ENCODE data around the gene MAP4K1. TPM values are rescaled to one million over a fixed set of nuclear protein-coding genes. Genes with fewer than 3 reads are reported as not detected.
"Not testable (repeated sequence)": the region's sequence is repeated elsewhere in the genome, so short reads cannot be mapped to it uniquely, and the experiment has no call there.

MAP4K1 gene
- total RNA-seq, 4 donors from 2014 or later: 0.68 to 2.8 (median 1.8) TPM

- DNase-seq (ENCODE audit: low spot score in 2 of 2): no peak
- peaks cover 7% of the 10 kb centered on the region for H3K27me3 ChIP-seq
- 50% methylated on average over 7 of the region's 7 CpGs for WGBS
- H3K9me3 ChIP-seq: no peaks in the 10 kb centered on the region
- H3K27ac ChIP-seq: no peak overlapping the region
- no peak for TF ChIP-seq POLR2AphosphoS5 (IDR thresholded peaks at IDR 0.05)
- no peak for TF ChIP-seq POLR2A (IDR thresholded peaks at IDR 0.05)
- H3K4me3 ChIP-seq: no peak overlapping the region
- H3K4me1 ChIP-seq: peaks cover 9% of the 10 kb centered on the region
- H3K36me3 ChIP-seq: no peaks in the 10 kb centered on the region
These were observed 61.1 kb downstream of the MAP4K1 start for GRCh38 chr19:38556521-38557174.

- DNase-seq (ENCODE audit: low spot score in 2 of 2): no peak
- Histone ChIP-seq H3K27me3 (peaks cover 4% of the 10 kb centered on the region), H3K4me3 (no peak overlapping the region), H3K9me3 (no peaks in the 10 kb centered on the region), H3K36me3 (no peaks in the 10 kb centered on the region), H3K27ac (no peak overlapping the region), H3K4me1 (peaks cover 2% of the 10 kb centered on the region)
- WGBS: 82% methylated on average over 8 of the region's 8 CpGs
- TF ChIP-seq EP300 (IDR thresholded peaks at IDR 0.05) (no peak), POLR2AphosphoS5 (IDR thresholded peaks at IDR 0.05) (no peak)
- TF ChIP-seq, protein P1, sequence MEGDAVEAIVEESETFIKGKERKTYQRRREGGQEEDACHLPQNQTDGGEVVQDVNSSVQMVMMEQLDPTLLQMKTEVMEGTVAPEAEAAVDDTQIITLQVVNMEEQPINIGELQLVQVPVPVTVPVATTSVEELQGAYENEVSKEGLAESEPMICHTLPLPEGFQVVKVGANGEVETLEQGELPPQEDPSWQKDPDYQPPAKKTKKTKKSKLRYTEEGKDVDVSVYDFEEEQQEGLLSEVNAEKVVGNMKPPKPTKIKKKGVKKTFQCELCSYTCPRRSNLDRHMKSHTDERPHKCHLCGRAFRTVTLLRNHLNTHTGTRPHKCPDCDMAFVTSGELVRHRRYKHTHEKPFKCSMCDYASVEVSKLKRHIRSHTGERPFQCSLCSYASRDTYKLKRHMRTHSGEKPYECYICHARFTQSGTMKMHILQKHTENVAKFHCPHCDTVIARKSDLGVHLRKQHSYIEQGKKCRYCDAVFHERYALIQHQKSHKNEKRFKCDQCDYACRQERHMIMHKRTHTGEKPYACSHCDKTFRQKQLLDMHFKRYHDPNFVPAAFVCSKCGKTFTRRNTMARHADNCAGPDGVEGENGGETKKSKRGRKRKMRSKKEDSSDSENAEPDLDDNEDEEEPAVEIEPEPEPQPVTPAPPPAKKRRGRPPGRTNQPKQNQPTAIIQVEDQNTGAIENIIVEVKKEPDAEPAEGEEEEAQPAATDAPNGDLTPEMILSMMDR (IDR thresholded peaks at IDR 0.05): no peak
These were observed 62.6 kb downstream of the MAP4K1 start for GRCh38 chr19:38555200-38555599.

GRCh38 chr19:38554676-38555141 lies 63.0 kb downstream of the MAP4K1 start:
- no peak for DNase-seq (ENCODE audit: low spot score in 2 of 2)
- Histone ChIP-seq H3K36me3 (no peaks in the 10 kb centered on the region), H3K4me3 (no peak overlapping the region), H3K4me1 (peaks cover 2% of the 10 kb centered on the region), H3K9me3 (no peaks in the 10 kb centered on the region), H3K27me3 (peaks cover 4% of the 10 kb centered on the region), H3K27ac (no peak overlapping the region)
- WGBS: 67% methylated on average over 3 of the region's 3 CpGs
- TF ChIP-seq EP300 (IDR thresholded peaks at IDR 0.05) (no peak), POLR2A (IDR thresholded peaks at IDR 0.05) (no peak), POLR2AphosphoS5 (IDR thresholded peaks at IDR 0.05) (no peak)
- TF ChIP-seq, protein P1 (IDR thresholded peaks at IDR 0.05): no peak

GRCh38 chr19:38553239-38553638 lies 64.5 kb downstream of the MAP4K1 start:
- not testable (repeated sequence) for H3K4me3 ChIP-seq; H3K27me3 ChIP-seq; H3K9me3 ChIP-seq; H3K27ac ChIP-seq; H3K36me3 ChIP-seq; H3K4me1 ChIP-seq; DNase-seq (ENCODE audit: low spot score in 2 of 2)
- 90% methylated on average over 1 of the region's 1 CpG for WGBS

- Histone ChIP-seq H3K4me1 (no peaks in the 10 kb centered on the region), H3K27me3 (peaks cover 4% of the 10 kb centered on the region), H3K4me3 (no peak overlapping the region), H3K36me3 (no peaks in the 10 kb centered on the region), H3K9me3 (no peaks in the 10 kb centered on the region), H3K27ac (no peak overlapping the region)
- TF ChIP-seq, protein P1 (IDR thresholded peaks at IDR 0.05): no peak
- no peak for TF ChIP-seq POLR2A (IDR thresholded peaks at IDR 0.05)
- TF ChIP-seq POLR2AphosphoS5 (IDR thresholded peaks at IDR 0.05): no peak
- TF ChIP-seq EP300 (IDR thresholded peaks at IDR 0.05): no peak
- WGBS: 65% methylated on average over 6 of the region's 6 CpGs
- DNase-seq (ENCODE audit: low spot score in 2 of 2): no peak
These were observed 66.3 kb downstream of the MAP4K1 start for GRCh38 chr19:38551450-38551813.

- no peaks in the 10 kb centered on the region for H3K9me3 ChIP-seq
- no peaks in the 10 kb centered on the region for H3K4me1 ChIP-seq
- H3K27me3 ChIP-seq: peaks cover 4% of the 10 kb centered on the region
- DNase-seq (ENCODE audit: low spot score in 2 of 2): no peak
- no peak overlapping the region for H3K27ac ChIP-seq
- WGBS: 72% methylated on average over 3 of the region's 3 CpGs
- TF ChIP-seq, protein P1 (IDR thresholded peaks at IDR 0.05): no peak
- no peak for TF ChIP-seq POLR2A (IDR thresholded peaks at IDR 0.05)
- TF ChIP-seq EP300 (IDR thresholded peaks at IDR 0.05): no peak
- TF ChIP-seq POLR2AphosphoS5 (IDR thresholded peaks at IDR 0.05): no peak
- no peaks in the 10 kb centered on the region for H3K36me3 ChIP-seq
- H3K4me3 ChIP-seq: no peak overlapping the region
These were observed 67.4 kb downstream of the MAP4K1 start for GRCh38 chr19:38550376-38550775.

Measured in suprapubic skin (tissue), 4 donors.